Measurements from ENCODE around the gene SPSB1. TPM values are rescaled to one million over a fixed set of nuclear protein-coding genes. Genes with fewer than 3 reads are reported as not detected.

The SPSB1 gene
- total RNA-seq, 1 donor, result 23.2 TPM

GRCh38 chr1:9282696-9282955, 10.1 kb upstream of the SPSB1 start:
- no peaks in the 10 kb centered on the region for H4K20me1 ChIP-seq (ENCODE audit: insufficient read depth, low read length)
- no peak overlapping the region for H3K4me3 ChIP-seq (ENCODE audit: insufficient read depth, low read length)
- no peak overlapping the region for H3K27ac ChIP-seq (ENCODE audit: low read depth, low read length)
- H2AFZ ChIP-seq (ENCODE audit: low read length), result no peak overlapping the region
- H3K79me2 ChIP-seq (ENCODE audit: insufficient read depth, low read length), result no peaks in the 10 kb centered on the region
- no peaks in the 10 kb centered on the region for H3K27me3 ChIP-seq (ENCODE audit: insufficient read depth, low read length)
- peak; percentile 67 for DNase-seq (ENCODE audit: insufficient read length, low spot score, missing footprints)
- H3K4me1 ChIP-seq (ENCODE audit: insufficient read depth, low read length), result peaks cover 39% of the 10 kb centered on the region
- H3K36me3 ChIP-seq (ENCODE audit: insufficient read depth, low read length), result no peaks in the 10 kb centered on the region
- H3K4me2 ChIP-seq (ENCODE audit: insufficient read depth, low read length), result no peak overlapping the region
- no peaks in the 10 kb centered on the region for H3K9me3 ChIP-seq (ENCODE audit: low read depth, low read length)
- no peak for TF ChIP-seq CTCF (IDR thresholded peaks at IDR 0.05; ENCODE audit: extremely low read depth, low read depth, low read length)

GRCh38 chr1:9284061-9284460, 8.6 kb upstream of the SPSB1 start:
- Histone ChIP-seq H3K9me3 (ENCODE audit: low read depth, low read length) (peaks cover 3% of the 10 kb centered on the region), H3K27ac (ENCODE audit: low read depth, low read length) (no peak overlapping the region), H3K27me3 (ENCODE audit: insufficient read depth, low read length) (no peaks in the 10 kb centered on the region), H3K4me3 (ENCODE audit: insufficient read depth, low read length) (no peak overlapping the region), H3K4me1 (ENCODE audit: insufficient read depth, low read length) (peaks cover 32% of the 10 kb centered on the region), H3K4me2 (ENCODE audit: insufficient read depth, low read length) (no peak overlapping the region), H4K20me1 (ENCODE audit: insufficient read depth, low read length) (no peaks in the 10 kb centered on the region), H3K79me2 (ENCODE audit: insufficient read depth, low read length) (no peaks in the 10 kb centered on the region), H2AFZ (ENCODE audit: low read length) (no peak overlapping the region), H3K36me3 (ENCODE audit: insufficient read depth, low read length) (no peaks in the 10 kb centered on the region)
- TF ChIP-seq CTCF (IDR thresholded peaks at IDR 0.05; ENCODE audit: extremely low read depth, low read depth, low read length), result no peak
- DNase-seq (ENCODE audit: insufficient read length, low spot score, missing footprints), result no peak

DNA sequence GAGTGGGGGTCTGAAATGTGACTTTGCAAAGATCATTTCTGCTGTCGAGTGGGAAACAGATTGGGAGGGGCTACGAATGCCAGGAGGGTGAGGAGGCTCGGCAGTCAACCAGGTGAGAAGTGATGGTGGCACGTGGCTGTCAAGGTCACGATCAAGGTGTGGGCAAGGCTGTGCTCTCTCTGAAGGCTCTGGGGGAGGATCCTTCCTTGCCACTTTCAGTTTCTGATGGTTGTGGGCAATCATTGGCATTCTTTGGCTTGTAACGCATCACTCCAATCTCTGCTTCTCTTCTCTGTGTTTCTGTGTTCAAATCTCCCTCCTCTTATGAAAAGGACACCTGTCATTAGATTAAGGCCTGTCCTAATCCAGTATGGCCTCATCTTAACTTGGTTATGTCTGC, 6.1 kb upstream of the SPSB1 start:
- Histone ChIP-seq H3K79me2 (ENCODE audit: insufficient read depth, low read length) (no peaks in the 10 kb centered on the region), H4K20me1 (ENCODE audit: insufficient read depth, low read length) (no peaks in the 10 kb centered on the region), H3K4me1 (ENCODE audit: insufficient read depth, low read length) (peaks cover 23% of the 10 kb centered on the region), H3K9me3 (ENCODE audit: low read depth, low read length) (peaks cover 3% of the 10 kb centered on the region), H3K27ac (ENCODE audit: low read depth, low read length) (no peak overlapping the region), H3K4me3 (ENCODE audit: insufficient read depth, low read length) (no peak overlapping the region), H2AFZ (ENCODE audit: low read length) (no peak overlapping the region), H3K4me2 (ENCODE audit: insufficient read depth, low read length) (no peak overlapping the region), H3K36me3 (ENCODE audit: insufficient read depth, low read length) (no peaks in the 10 kb centered on the region), H3K27me3 (ENCODE audit: insufficient read depth, low read length) (no peaks in the 10 kb centered on the region)
- no peak for DNase-seq (ENCODE audit: insufficient read length, low spot score, missing footprints)
- no peak for TF ChIP-seq CTCF (IDR thresholded peaks at IDR 0.05; ENCODE audit: extremely low read depth, low read depth, low read length)

- H3K79me2 ChIP-seq (ENCODE audit: insufficient read depth, low read length), result peaks cover 7% of the 10 kb centered on the region
- H4K20me1 ChIP-seq (ENCODE audit: insufficient read depth, low read length), result peaks cover 4% of the 10 kb centered on the region
- no peak overlapping the region for H2AFZ ChIP-seq (ENCODE audit: low read length)
- H3K4me1 ChIP-seq (ENCODE audit: insufficient read depth, low read length), result peaks cover 26% of the 10 kb centered on the region
- TF ChIP-seq CTCF (IDR thresholded peaks at IDR 0.05; ENCODE audit: extremely low read depth, low read depth, low read length), result peak; percentile 97
- no peak for DNase-seq (ENCODE audit: insufficient read length, low spot score, missing footprints)
- no peak overlapping the region for H3K4me3 ChIP-seq (ENCODE audit: insufficient read depth, low read length)
- peak overlapping the region; percentile 51 for H3K27ac ChIP-seq (ENCODE audit: low read depth, low read length)
- no peaks in the 10 kb centered on the region for H3K36me3 ChIP-seq (ENCODE audit: insufficient read depth, low read length)
- H3K27me3 ChIP-seq (ENCODE audit: insufficient read depth, low read length), result no peaks in the 10 kb centered on the region
- H3K4me2 ChIP-seq (ENCODE audit: insufficient read depth, low read length), result no peak overlapping the region
- H3K9me3 ChIP-seq (ENCODE audit: low read depth, low read length), result peaks cover 3% of the 10 kb centered on the region
Observed at GRCh38 chr1:9289090-9289534, 3.6 kb upstream of the SPSB1 start.
